Heart right ventricle (tissue), 16 donors: Measurements from ENCODE around the gene PDE9A. TPM values are rescaled to one million over a fixed set of nuclear protein-coding genes. Genes with fewer than 3 reads are reported as not detected.

Source experiments
- ATAC-seq, 8 donors: fragments of 200-7000 bp; cut with Tn5 transposase; one replicate each; pipeline ENCODE4 v1.9.1; 2020; ENCODE audit warnings: mild to moderate bottlenecking in 8 of 8, moderate library complexity in 8 of 8, moderate number of reproducible peaks in 1 of 8
- DNase-seq, 2 donors: peaks; one replicate each; pipeline ENCODE4 v3.0.0-alpha.2; 2020
- H3K27ac ChIP-seq, 10 donors: fragments of 200-600 bp; sonication (generic) in 2 of 10; one replicate each; pipeline versions ENCODE4 v1.5.0 to v1.8.0; 2020 to 2022; ENCODE audit warnings: mild to moderate bottlenecking in 3 of 10
- H3K27me3 ChIP-seq, 7 donors: fragments of 200-600 bp; one replicate each; pipeline ENCODE4 v1.8.0; 2021 to 2022; ENCODE audit warnings: mild to moderate bottlenecking in 2 of 7
- H3K36me3 ChIP-seq, 9 donors: fragments of 200-600 bp; sonication (generic) in 1 of 9; one replicate each; pipeline versions ENCODE4 v1.5.0 to v1.8.0; 2020 to 2022; ENCODE audit warnings: mild to moderate bottlenecking in 2 of 9
- H3K4me1 ChIP-seq, 9 donors: fragments of 200-600 bp; sonication (generic) in 1 of 9; one replicate each; pipeline versions ENCODE4 v1.5.0 to v1.8.0; 2020 to 2022; ENCODE audit warnings: mild to moderate bottlenecking in 4 of 9
- H3K4me3 ChIP-seq, 10 donors: fragments of 200-600 bp; sonication (generic) in 2 of 10; one replicate each; pipeline versions ENCODE4 v1.5.0 to v1.8.0; 2020 to 2022; ENCODE audit warnings: mild to moderate bottlenecking in 7 of 10, moderate library complexity in 2 of 10
- H3K9me3 ChIP-seq, 11 donors: fragments of 200-600 bp in 10 of 11; sonication (generic) in 2 of 11; one replicate each; pipeline versions ENCODE4 v1.5.0 to v1.8.0; 2013 to 2022; ENCODE audit warnings: mild to moderate bottlenecking in 2 of 11, control low read depth in 1 of 11, moderate library complexity in 1 of 11
- CTCF ChIP-seq, 9 donors: fragments of 200-600 bp; sonication (generic) in 2 of 9; IDR thresholded peaks; one replicate each; pipeline versions ENCODE4 v1.5.0 to v1.8.0; 2021 to 2022; ENCODE audit warnings: antibody characterized with exemption in 9 of 9, mild to moderate bottlenecking in 5 of 9, moderate library complexity in 1 of 9
- WGBS, 2 donors: extraction: QIAGEN DNeasy Blood & Tissue Kit; methylation state at CpG; one replicate each; pipeline ENCODE4 v1.1.7; 2013; ENCODE audit warnings: inconsistent platforms in 1 of 2; 5-methylcytosine and 5-hydroxymethylcytosine counted together
- intact Hi-C, 10 donors: fragments of 100-400 bp; cut with DNase I; formaldehyde crosslinking; loops; one replicate each; pipeline versions ENCODE4 v1.11.1 to v1.14.2; 2022
- polyA plus RNA-seq, 2 donors: library from polyadenylated mRNA; stranded (reverse); fragments of 200-250 nt; gene quantifications; one replicate each; pipeline ENCODE4 v1.2.3, GENCODE V29; 2013
- total RNA-seq, 10 donors: library from RNA; stranded (reverse); fragmentation: NEBNext Ultra II Directional in 3 of 10; extraction: Animal tissue kit (Norgen Biotek cat#: 25700) in 3 of 10; gene quantifications; one replicate each; pipeline versions ENCODE4 v1.2.1 to v1.2.4, GENCODE V29; 2021 to 2023
- donor health status: Arrhythmogenic right ventricular cardiomyopathy.
- donor health status: ischemic (EF 13 %, LVEDD 7.1; RV severe dilation, severe dysfunction).
- donor health status: healthy with polysubstance abuse.
- donor health status: DM: no; HTN: yes; CAD: no.
- donor health status: DM: no; HTN: no; CAD: no.
- donor health status: ischemic (EF 25% LVEDD 6.9; RV normal size, moderate dysfunction).
- donor health status: ischemic (EF 25% LVEDD 5.7; RV mildly dilated, moderate dysfunction).
- donor health status: healthy.
- donor health status: DM: yes; HTN: yes; CAD: no.
- donor health status: Ischemic cardiomyopathy.
- donor health status: ischemic (EF 35%, LVEDD 5.7; RV mildly dilated, moderate dysfunction).
- donor health status: nonischemic (EF 11% LVEDD 7.7; RV severe dilation, severe dysfunction).
- donor health status: DM: yes; HTN: yes; CAD: no.
- donor health status: PGD.
- donor health status: ischemic (EF 29% LVEDD 5.4; RV normal size, mild dysfunction).
- donor health status: nonischemic (EF 23%, LVEDD 6.1; RV moderate dilation, normal function).

Gene PDE9A
- total and polyA plus RNA-seq, 12 donors: 1.2 to 7.0 (median 2.2) TPM

DNA sequence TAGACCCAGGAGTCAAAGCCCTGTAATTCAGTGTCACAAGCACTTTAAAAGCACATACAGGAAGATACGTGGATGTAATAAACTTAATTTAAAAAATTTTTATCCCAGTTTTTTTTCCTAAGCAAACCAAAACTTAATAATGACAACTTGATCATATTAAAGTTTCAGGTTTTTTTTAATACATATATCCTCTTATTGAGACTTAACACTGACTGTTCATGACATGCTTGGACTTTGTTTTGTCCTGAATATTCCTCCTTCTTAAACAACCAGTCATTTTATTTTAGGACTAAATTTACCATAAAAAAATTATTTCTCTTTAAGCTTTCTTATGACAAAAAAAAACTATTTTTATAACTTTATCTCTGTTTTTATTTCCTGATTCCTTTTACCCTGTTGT, 161.8 kb downstream of the PDE9A start:
- no peak overlapping the region for H3K27ac ChIP-seq
- H3K36me3 ChIP-seq: no peaks in the 10 kb centered on the region
- peaks cover 0 to 7% (median 0%) of the 10 kb centered on the region in 9 donors for H3K4me1 ChIP-seq
- no peak for DNase-seq
- 79 to 87% methylated on average over 1 of the region's 1 CpG for WGBS, 2 donors
- TF ChIP-seq CTCF (IDR thresholded peaks at IDR 0.05): no peak
- intact Hi-C loops: loop anchor here in 8 of 10 donors (5.0 to 10.0 kb wide), 3 partner anchors 160 to 223 kb away; partner anchors contain the start of gene PDE9A (in 7 of the 8)
- peaks cover 0 to 19% (median 0%) of the 10 kb centered on the region in 11 donors for H3K9me3 ChIP-seq
- peaks cover 0 to 19% (median 12%) of the 10 kb centered on the region in 7 donors for H3K27me3 ChIP-seq
- no peak for ATAC-seq
- no peak overlapping the region for H3K4me3 ChIP-seq

DNA sequence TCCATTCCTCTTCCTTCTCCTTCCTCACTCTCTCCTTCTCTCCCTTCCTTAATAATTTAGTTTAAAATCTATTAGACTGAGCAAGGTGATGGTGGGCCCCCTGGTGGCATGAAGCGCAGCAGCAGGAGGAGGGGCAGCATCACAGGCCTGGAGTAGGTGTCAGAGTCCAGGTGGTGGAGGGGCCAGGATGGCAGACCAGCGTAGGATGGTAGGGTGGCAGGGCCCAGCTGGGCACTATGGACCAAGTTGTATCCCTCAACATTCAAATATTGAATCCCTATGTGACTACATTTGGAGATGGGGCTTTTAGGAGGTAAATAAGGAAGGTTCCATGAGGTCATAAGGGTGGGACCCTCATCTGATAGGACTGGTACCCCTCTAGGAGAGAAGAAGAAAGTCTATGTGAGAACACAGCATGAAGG, 164.9 kb downstream of the PDE9A start:
- ATAC-seq: peak in 7 of 8 donors; percentile 62 to 86 (median 77)
- 35 to 48% methylated on average over 2 of the region's 2 CpGs for whole genome bisulfite sequencing, 2 donors
- Histone ChIP-seq H3K27me3 (peaks cover 0 to 28% (median 8%) of the 10 kb centered on the region in 7 donors), H3K27ac (no peak overlapping the region), H3K36me3 (no peaks in the 10 kb centered on the region), H3K4me3 (no peak overlapping the region), H3K4me1 (no peaks in the 10 kb centered on the region), H3K9me3 (peaks cover 0 to 19% (median 0%) of the 10 kb centered on the region in 11 donors)
- DNase-seq: peak; percentile 23 to 61
- TF ChIP-seq CTCF (IDR thresholded peaks at IDR 0.05): peak; percentile 79 to 96 (median 91)
- intact Hi-C loops: loop anchor here (1.0 to 10.0 kb wide), 8 partner anchors 164 to 226 kb away; partner anchors contain the start of gene PDE9A (in 8 of the 10)

DNA sequence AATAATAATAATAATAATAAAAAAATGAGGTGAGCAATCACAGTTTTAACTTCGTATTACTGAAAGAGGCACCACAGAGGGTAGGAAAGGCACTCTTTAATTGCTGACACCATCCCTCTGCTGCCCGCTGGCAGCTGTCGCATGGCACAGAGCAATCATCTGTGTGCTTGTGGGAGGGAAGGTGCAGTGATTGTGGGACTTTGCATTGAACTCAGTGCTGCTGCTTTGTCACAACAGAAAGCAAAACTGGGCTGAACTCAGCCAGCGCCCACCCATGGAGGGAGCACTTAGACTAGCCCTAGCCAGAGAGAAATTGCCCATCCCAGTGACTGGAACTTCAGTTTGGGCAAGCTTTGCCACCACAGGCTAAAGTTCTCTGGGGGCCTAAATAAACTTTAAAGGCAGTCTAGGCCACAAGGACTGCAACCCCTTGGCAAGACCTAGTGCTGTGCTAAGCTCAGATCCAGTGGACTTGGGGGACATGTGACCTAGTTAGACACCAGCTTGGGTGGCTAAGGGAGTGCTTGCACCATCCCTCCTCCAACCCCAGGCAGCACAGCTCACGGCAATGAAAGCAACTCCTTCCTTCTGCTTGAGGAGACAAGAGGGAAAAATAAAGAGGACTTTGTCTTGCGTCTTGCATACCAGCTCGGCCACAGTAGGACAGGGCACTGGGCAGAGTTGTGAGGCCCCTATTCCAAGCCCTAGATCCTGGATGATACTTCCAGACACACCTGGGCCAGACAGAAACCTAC, 166.6 kb downstream of the PDE9A start:
- H3K36me3 ChIP-seq: no peaks in the 10 kb centered on the region
- no peak overlapping the region for H3K4me3 ChIP-seq
- DNase-seq: no peak
- ATAC-seq: no peak
- H3K27ac ChIP-seq: no peak overlapping the region
- no peak for TF ChIP-seq CTCF (IDR thresholded peaks at IDR 0.05)
- WGBS, 2 donors: 92 to 98% methylated on average over 7 of the region's 7 CpGs
- H3K27me3 ChIP-seq: peaks cover 0 to 32% (median 8%) of the 10 kb centered on the region in 7 donors
- peaks cover 0 to 12% (median 0%) of the 10 kb centered on the region in 11 donors for H3K9me3 ChIP-seq
- no peaks in the 10 kb centered on the region for H3K4me1 ChIP-seq
- intact Hi-C loops: loop anchor here (2.0 to 10.0 kb wide), 7 partner anchors 165 to 228 kb away; partner anchors contain the start of gene PDE9A (in 8 of the 10)

GRCh38 chr21:42820616-42821465, 167.4 kb downstream of the PDE9A start:
- DNase-seq (no peak), ATAC-seq (no peak)
- no peaks in the 10 kb centered on the region for H3K36me3 ChIP-seq
- H3K27me3 ChIP-seq: peaks cover 0 to 32% (median 9%) of the 10 kb centered on the region in 7 donors
- H3K4me3 ChIP-seq: no peak overlapping the region
- H3K4me1 ChIP-seq: no peaks in the 10 kb centered on the region
- WGBS, 2 donors: 86 to 91% methylated on average over 8 of the region's 8 CpGs
- H3K9me3 ChIP-seq: peaks cover 0 to 4% (median 0%) of the 10 kb centered on the region in 11 donors
- no peak overlapping the region for H3K27ac ChIP-seq
- intact Hi-C loops: loop anchor here in 2 of 10 donors (2.0 to 5.0 kb wide), 2 partner anchors 224 to 228 kb away; no protein-coding TSS in a partner anchor
- no peak for TF ChIP-seq CTCF (IDR thresholded peaks at IDR 0.05)
